ENCODE data around the gene MAP3K13. TPM values are rescaled to one million over a fixed set of nuclear protein-coding genes. Genes with fewer than 3 reads are reported as not detected.

Gene MAP3K13
- total and polyA plus RNA-seq, 9 donors = 14.5 to 40.5 (median 28.0) TPM

DNA sequence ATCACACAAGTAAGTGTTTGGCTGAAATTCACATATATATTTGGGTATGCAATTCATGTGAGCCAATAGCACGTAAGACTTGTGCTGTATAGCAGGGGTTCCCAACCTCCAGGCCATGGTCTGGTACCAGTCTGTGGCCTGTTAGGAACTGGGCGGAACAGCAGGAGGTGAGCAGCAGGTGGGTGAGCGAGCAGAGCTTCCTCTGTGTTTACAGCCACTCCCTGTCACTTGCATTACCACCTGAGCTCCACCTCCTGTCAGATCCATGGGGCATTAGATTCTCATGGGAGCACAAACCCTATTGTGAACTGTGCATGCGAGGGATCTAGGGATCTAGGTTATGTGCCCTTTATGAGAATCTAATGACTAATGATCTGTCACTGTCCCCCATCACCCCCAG is 59.7 kb downstream of the MAP3K13 start:
- Histone ChIP-seq H3K36me3 (no peaks in the 10 kb centered on the region), H3K9me3 (no peaks in the 10 kb centered on the region), H3K4me3 (no peak overlapping the region), H3K4me1 (ENCODE audit: insufficient read depth) (no peaks in the 10 kb centered on the region), H3K27ac (no peak overlapping the region), H3K27me3 (no peaks in the 10 kb centered on the region)
- DNase-seq = no peak
- TF ChIP-seq POLR2A (IDR thresholded peaks at IDR 0.05) = no peak
- TF ChIP-seq, protein P1, sequence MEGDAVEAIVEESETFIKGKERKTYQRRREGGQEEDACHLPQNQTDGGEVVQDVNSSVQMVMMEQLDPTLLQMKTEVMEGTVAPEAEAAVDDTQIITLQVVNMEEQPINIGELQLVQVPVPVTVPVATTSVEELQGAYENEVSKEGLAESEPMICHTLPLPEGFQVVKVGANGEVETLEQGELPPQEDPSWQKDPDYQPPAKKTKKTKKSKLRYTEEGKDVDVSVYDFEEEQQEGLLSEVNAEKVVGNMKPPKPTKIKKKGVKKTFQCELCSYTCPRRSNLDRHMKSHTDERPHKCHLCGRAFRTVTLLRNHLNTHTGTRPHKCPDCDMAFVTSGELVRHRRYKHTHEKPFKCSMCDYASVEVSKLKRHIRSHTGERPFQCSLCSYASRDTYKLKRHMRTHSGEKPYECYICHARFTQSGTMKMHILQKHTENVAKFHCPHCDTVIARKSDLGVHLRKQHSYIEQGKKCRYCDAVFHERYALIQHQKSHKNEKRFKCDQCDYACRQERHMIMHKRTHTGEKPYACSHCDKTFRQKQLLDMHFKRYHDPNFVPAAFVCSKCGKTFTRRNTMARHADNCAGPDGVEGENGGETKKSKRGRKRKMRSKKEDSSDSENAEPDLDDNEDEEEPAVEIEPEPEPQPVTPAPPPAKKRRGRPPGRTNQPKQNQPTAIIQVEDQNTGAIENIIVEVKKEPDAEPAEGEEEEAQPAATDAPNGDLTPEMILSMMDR (IDR thresholded peaks at IDR 0.05) = no peak
- no peak for TF ChIP-seq EP300 (IDR thresholded peaks at IDR 0.05)
- WGBS, 3 donors = 95 to 99% (median 99%) methylated on average over 4 of the region's 4 CpGs
- intact Hi-C loops (cut with DNase I) = no loop called here

DNA sequence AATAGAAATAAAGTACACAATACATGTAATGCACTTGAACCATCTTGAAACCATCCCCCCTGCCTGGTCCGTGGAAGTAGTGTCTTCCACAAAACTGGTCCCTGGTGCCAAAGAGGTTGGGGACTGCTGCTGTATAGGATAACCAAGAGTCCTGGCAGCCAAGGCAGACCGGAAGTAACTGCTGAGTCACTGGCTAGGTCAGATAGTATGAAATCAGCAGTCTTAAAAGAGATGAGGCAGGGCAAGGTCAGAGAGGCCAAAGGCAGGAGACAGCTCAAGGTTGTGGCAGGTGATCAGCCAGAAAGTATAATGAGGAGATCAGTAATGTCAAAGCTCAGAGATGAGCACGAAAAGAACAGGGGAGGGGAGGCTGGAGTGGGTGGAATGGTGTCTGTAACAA is 60.2 kb downstream of the MAP3K13 start:
- TF ChIP-seq POLR2A (IDR thresholded peaks at IDR 0.05) (no peak), EP300 (IDR thresholded peaks at IDR 0.05) (no peak)
- TF ChIP-seq, protein P1 (IDR thresholded peaks at IDR 0.05) = no peak
- no peaks in the 10 kb centered on the region for H3K36me3 ChIP-seq
- H3K4me3 ChIP-seq = no peak overlapping the region
- H3K27me3 ChIP-seq = no peaks in the 10 kb centered on the region
- H3K27ac ChIP-seq = no peak overlapping the region
- no peaks in the 10 kb centered on the region for H3K9me3 ChIP-seq
- intact Hi-C loops (cut with DNase I) = no loop called here
- no peak for DNase-seq
- no peaks in the 10 kb centered on the region for H3K4me1 ChIP-seq (ENCODE audit: insufficient read depth)
- 61 to 70% (median 62%) methylated on average over 3 of the region's 3 CpGs for WGBS, 3 donors

DNA sequence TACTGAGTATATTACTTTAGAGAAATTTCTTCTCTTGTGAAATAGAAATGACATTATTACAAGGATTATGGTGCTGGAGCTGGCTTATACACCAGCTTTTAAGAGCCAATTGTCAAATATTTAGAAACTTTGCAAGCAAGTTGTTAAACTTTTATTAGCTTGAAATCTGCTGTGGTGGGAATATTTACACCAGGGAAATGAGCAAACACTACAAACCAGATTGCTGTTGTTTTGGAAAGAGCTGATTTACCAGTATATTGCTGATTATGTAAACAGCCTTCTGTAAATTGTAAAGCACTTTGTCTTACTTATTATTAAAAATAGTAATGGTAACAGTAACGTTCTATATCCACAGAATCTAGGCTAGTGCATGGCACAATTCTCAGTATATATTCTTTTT is 61.5 kb downstream of the MAP3K13 start:
- no peaks in the 10 kb centered on the region for H3K36me3 ChIP-seq
- WGBS, 3 donors = 90 to 97% (median 96%) methylated on average over 1 of the region's 1 CpG
- H3K9me3 ChIP-seq = no peaks in the 10 kb centered on the region
- H3K27me3 ChIP-seq = no peaks in the 10 kb centered on the region
- no peaks in the 10 kb centered on the region for H3K4me1 ChIP-seq (ENCODE audit: insufficient read depth)
- no peak overlapping the region for H3K27ac ChIP-seq
- TF ChIP-seq POLR2A (IDR thresholded peaks at IDR 0.05) (no peak), EP300 (IDR thresholded peaks at IDR 0.05) (no peak)
- TF ChIP-seq, protein P1 (IDR thresholded peaks at IDR 0.05) = no peak
- no peak for DNase-seq
- intact Hi-C loops (cut with DNase I) = no loop called here
- no peak overlapping the region for H3K4me3 ChIP-seq

DNA sequence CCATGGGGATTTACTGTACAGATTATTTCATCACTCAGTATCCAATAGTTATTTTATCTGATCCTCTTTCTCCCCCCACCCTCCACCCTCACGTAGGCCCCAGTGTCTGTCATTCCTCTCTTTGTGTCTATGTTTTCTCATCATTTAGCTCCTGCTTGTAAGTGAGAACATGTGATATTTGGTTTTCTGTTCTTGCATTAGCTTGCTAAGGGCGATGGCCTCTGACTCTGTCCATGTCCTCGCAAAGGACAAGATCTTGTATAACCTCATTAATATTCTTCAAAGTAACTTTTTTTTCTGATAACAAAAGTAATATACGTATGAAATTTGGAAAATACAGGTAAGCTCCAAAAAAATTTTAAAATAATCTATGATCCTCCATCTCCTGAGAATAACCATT is 67.4 kb downstream of the MAP3K13 start:
- TF ChIP-seq POLR2A (IDR thresholded peaks at IDR 0.05) = no peak
- TF ChIP-seq, protein P1 (IDR thresholded peaks at IDR 0.05) = no peak
- no peak for TF ChIP-seq EP300 (IDR thresholded peaks at IDR 0.05)
- 94 to 96% (median 95%) methylated on average over 4 of the region's 4 CpGs for WGBS, 3 donors
- intact Hi-C loops (cut with DNase I) = no loop called here
- Histone ChIP-seq H3K27ac (no peak overlapping the region), H3K36me3 (no peaks in the 10 kb centered on the region), H3K27me3 (no peaks in the 10 kb centered on the region), H3K9me3 (no peaks in the 10 kb centered on the region), H3K4me3 (no peak overlapping the region), H3K4me1 (ENCODE audit: insufficient read depth) (no peaks in the 10 kb centered on the region)
- no peak for DNase-seq

Data from ovary (tissue), 9 donors.